ENCODE results near the gene SERTAD2.

SERTAD2 gene

GRCh38 chr2:64696636-64697035, 42.9 kb upstream of the SERTAD2 start:
- TF ChIP-seq ZFX (IDR thresholded peaks at IDR 0.05; ENCODE audit: borderline replicate concordance) (no peak), CTCF (IDR thresholded peaks at IDR 0.05) (no peak)
- H3K27ac ChIP-seq = no peak overlapping the region

GRCh38 chr2:64695721-64696261, 42.1 kb upstream of the SERTAD2 start:
- no peak overlapping the region for H3K27ac ChIP-seq
- no peak for TF ChIP-seq ZFX (IDR thresholded peaks at IDR 0.05; ENCODE audit: borderline replicate concordance)
- TF ChIP-seq CTCF (IDR thresholded peaks at IDR 0.05) = no peak

GRCh38 chr2:64692401-64692800, 38.7 kb upstream of the SERTAD2 start:
- TF ChIP-seq CTCF (IDR thresholded peaks at IDR 0.05) = no peak
- TF ChIP-seq ZFX (IDR thresholded peaks at IDR 0.05; ENCODE audit: borderline replicate concordance) = no peak
- no peak overlapping the region for H3K27ac ChIP-seq

GRCh38 chr2:64688909-64689308, 35.2 kb upstream of the SERTAD2 start:
- H3K27ac ChIP-seq = no peak overlapping the region
- TF ChIP-seq ZFX (IDR thresholded peaks at IDR 0.05; ENCODE audit: borderline replicate concordance) (no peak), CTCF (IDR thresholded peaks at IDR 0.05) (no peak)

GRCh38 chr2:64686283-64686956, 32.7 kb upstream of the SERTAD2 start:
- no peak overlapping the region for H3K27ac ChIP-seq
- TF ChIP-seq CTCF (IDR thresholded peaks at IDR 0.05) = no peak
- TF ChIP-seq ZFX (IDR thresholded peaks at IDR 0.05; ENCODE audit: borderline replicate concordance) = no peak

GRCh38 chr2:64685430-64685829, 31.7 kb upstream of the SERTAD2 start:
- no peak for TF ChIP-seq ZFX (IDR thresholded peaks at IDR 0.05; ENCODE audit: borderline replicate concordance)
- no peak for TF ChIP-seq CTCF (IDR thresholded peaks at IDR 0.05)
- no peak overlapping the region for H3K27ac ChIP-seq

- H3K27ac ChIP-seq = no peak overlapping the region
These were observed 30.2 kb upstream of the SERTAD2 start for GRCh38 chr2:64683771-64684510.

More at GRCh38 chr2:64683771-64684510, 30.2 kb upstream of the SERTAD2 start:
- TF ChIP-seq ZFX (IDR thresholded peaks at IDR 0.05; ENCODE audit: borderline replicate concordance) (no peak), CTCF (IDR thresholded peaks at IDR 0.05) (no peak)

All from 22Rv1 (cell line).